Keratinocyte (primary cell): Measurements from ENCODE around the gene CTTNBP2. TPM values are rescaled to one million over a fixed set of nuclear protein-coding genes. Genes with fewer than 3 reads are reported as not detected.

ENCODE experiments used
- DNase-seq: peaks from one replicate; pipeline ENCODE4 v3.0.0-alpha.2; 2011; ENCODE audit warnings: low read depth, missing footprints, low spot score
- FAIRE-seq: peaks from 2 replicates; lab custom pipeline; 2011; peaks lifted over from hg19 to GRCh38; lab: Jason Lieb, UNC
- H2AFZ ChIP-seq: 2 replicates; pipeline ENCODE4 v1.6.0; 2012; ENCODE audit warnings: low read length, control low read depth, inconsistent platforms; ENCODE audit not compliant: control insufficient read depth
- H3K27ac ChIP-seq: 2 replicates; pipeline ENCODE4 v1.5.1; 2011; ENCODE audit warnings: low read length; ENCODE audit not compliant: control insufficient read depth, insufficient read depth
- H3K27me3 ChIP-seq: 3 replicates; pipeline ENCODE4 v1.6.0; 2011; ENCODE audit warnings: low read length; ENCODE audit not compliant: control insufficient read depth, insufficient read depth; ENCODE audit errors: extremely low read depth
- H3K36me3 ChIP-seq, 2 experiments: 2 replicates in 1 of 2; 3 replicates in 1 of 2; pipeline ENCODE4 v1.5.1; 2011; ENCODE audit warnings: low read length in 2 of 2, mild to moderate bottlenecking in 1 of 2; ENCODE audit not compliant: control insufficient read depth in 2 of 2, insufficient read depth in 2 of 2; ENCODE audit errors: extremely low read depth in 1 of 2
- H3K4me1 ChIP-seq: 3 replicates; pipeline ENCODE4 v1.5.1; 2011; ENCODE audit warnings: low read length; ENCODE audit not compliant: control insufficient read depth, insufficient read depth; ENCODE audit errors: extremely low read depth
- H3K4me2 ChIP-seq: 3 replicates; pipeline ENCODE4 v1.6.0; 2011; ENCODE audit warnings: low read depth, low read length; ENCODE audit not compliant: control insufficient read depth, insufficient read depth; ENCODE audit errors: extremely low read depth
- H3K4me3 ChIP-seq, 3 experiments: fragments of 200-600 bp in 1 of 3; sonication (generic) in 1 of 3; 2 replicates in 2 of 3; 3 replicates in 1 of 3; pipeline ENCODE4 v1.5.1; 2011 to 2016; ENCODE audit warnings: low read length in 3 of 3, mild to moderate bottlenecking in 3 of 3, control low read depth in 2 of 3, inconsistent platforms in 1 of 3, low read depth in 1 of 3, mixed read lengths in 1 of 3, mixed run types in 1 of 3, moderate library complexity in 1 of 3; ENCODE audit not compliant: control insufficient read depth in 2 of 3, insufficient read depth in 2 of 3; ENCODE audit errors: extremely low read depth in 1 of 3
- H3K79me2 ChIP-seq: 2 replicates; pipeline ENCODE4 v1.6.0; 2012; ENCODE audit warnings: low read length; ENCODE audit not compliant: control insufficient read depth, insufficient read depth
- H3K9ac ChIP-seq: 3 replicates; pipeline ENCODE4 v1.6.0; 2011; ENCODE audit warnings: low read length; ENCODE audit not compliant: control insufficient read depth, insufficient read depth; ENCODE audit errors: extremely low read depth
- H3K9me1 ChIP-seq: 3 replicates; pipeline ENCODE4 v1.6.0; 2011; ENCODE audit warnings: low read length; ENCODE audit not compliant: control insufficient read depth, insufficient read depth; ENCODE audit errors: extremely low read depth
- H3K9me3 ChIP-seq: 2 replicates; pipeline ENCODE4 v1.5.1; 2012; ENCODE audit warnings: low read depth, low read length; ENCODE audit not compliant: control insufficient read depth
- H4K20me1 ChIP-seq: 3 replicates; pipeline ENCODE4 v1.6.0; 2011; ENCODE audit warnings: low read length; ENCODE audit not compliant: control insufficient read depth, insufficient read depth; ENCODE audit errors: extremely low read depth
- EZH2 ChIP-seq: IDR thresholded peaks from one replicate; pipeline ENCODE4 v1.6.1; 2012; ENCODE audit warnings: inconsistent platforms, mild to moderate bottlenecking, low read length, moderate library complexity
- dilution Hi-C: fragments of 300-500 bp; cut with MboI; formaldehyde crosslinking; loops from one replicate; pipeline ENCODE4 v1.7.0; 2020; ENCODE audit warnings: low sequenced_read_pairs; ENCODE audit not compliant: extremely low pct_ligation_motif_present
- polyA plus RNA-seq, 5 experiments: library from polyadenylated mRNA; depleted of rRNA in 3 of 5; stranded (reverse) in 3 of 5; stranded (forward) in 1 of 5; unstranded in 1 of 5; fragments of >200 nt; gene quantifications; 1 replicate in 1 of 5; 2 replicates in 3 of 5; 3 replicates in 1 of 5; pipeline versions ENCODE4 v1.2.1 to v1.2.3, GENCODE V29; 2011 to 2012; ENCODE audit warnings: missing spikeins in 2 of 5, low read depth in 1 of 5, low replicate concordance in 1 of 5
- TF ChIP-seq, protein P1 (sequence below), 3 experiments: IDR thresholded peaks in 1 of 3; conservative IDR thresholded peaks in 1 of 3; optimal IDR thresholded peaks in 1 of 3; 2 replicates in 2 of 3; 3 replicates in 1 of 3; pipeline versions ENCODE3 to v1.5.1; 2011; ENCODE audit warnings: low read length in 3 of 3, mild to moderate bottlenecking in 3 of 3, moderate library complexity in 2 of 3, control low read depth in 1 of 3, inconsistent platforms in 1 of 3; ENCODE audit not compliant: insufficient read depth in 2 of 3; ENCODE audit errors: extremely low read depth in 1 of 3

The CTTNBP2 gene
- polyA plus RNA-seq, 1 donor (not counting 4 experiments of a cell fraction or from before 2014, with no cell fraction given), result 0.55 TPM

DNA sequence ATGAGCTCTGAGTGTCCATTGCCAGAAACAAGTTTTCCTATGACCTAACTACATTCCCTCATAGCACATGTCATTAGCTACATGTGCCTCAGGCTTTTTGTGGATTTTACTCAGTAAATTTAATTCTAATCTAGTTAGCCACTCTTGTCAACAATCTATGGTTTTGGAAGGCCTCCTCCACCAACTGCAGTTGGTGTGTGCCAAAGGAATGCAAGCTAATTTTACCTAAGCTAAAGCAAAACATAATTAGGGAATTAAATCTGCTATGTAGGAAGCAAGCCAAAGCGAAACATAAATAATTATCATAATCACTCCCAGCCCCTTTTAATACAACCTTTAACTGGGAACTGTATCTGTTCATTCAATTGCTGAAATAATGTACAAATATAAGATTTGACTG is 3.5 kb upstream of the CTTNBP2 start:
- Histone ChIP-seq H3K9me1 (no peaks in the 10 kb centered on the region), H3K36me3 (no peaks in the 10 kb centered on the region), H3K9ac (no peak overlapping the region), H3K4me1 (peaks cover 7% of the 10 kb centered on the region), H3K27ac (no peak overlapping the region), H3K27me3 (peaks cover 17% of the 10 kb centered on the region), H4K20me1 (no peaks in the 10 kb centered on the region), H2AFZ (no peak overlapping the region), H3K4me3 (no peak overlapping the region), H3K4me2 (no peak overlapping the region), H3K79me2 (no peaks in the 10 kb centered on the region), H3K9me3 (no peaks in the 10 kb centered on the region)
- DNase-seq, result no peak
- dilution Hi-C loops, result no loop called here
- FAIRE-seq, result no peak
- TF ChIP-seq, protein P1, sequence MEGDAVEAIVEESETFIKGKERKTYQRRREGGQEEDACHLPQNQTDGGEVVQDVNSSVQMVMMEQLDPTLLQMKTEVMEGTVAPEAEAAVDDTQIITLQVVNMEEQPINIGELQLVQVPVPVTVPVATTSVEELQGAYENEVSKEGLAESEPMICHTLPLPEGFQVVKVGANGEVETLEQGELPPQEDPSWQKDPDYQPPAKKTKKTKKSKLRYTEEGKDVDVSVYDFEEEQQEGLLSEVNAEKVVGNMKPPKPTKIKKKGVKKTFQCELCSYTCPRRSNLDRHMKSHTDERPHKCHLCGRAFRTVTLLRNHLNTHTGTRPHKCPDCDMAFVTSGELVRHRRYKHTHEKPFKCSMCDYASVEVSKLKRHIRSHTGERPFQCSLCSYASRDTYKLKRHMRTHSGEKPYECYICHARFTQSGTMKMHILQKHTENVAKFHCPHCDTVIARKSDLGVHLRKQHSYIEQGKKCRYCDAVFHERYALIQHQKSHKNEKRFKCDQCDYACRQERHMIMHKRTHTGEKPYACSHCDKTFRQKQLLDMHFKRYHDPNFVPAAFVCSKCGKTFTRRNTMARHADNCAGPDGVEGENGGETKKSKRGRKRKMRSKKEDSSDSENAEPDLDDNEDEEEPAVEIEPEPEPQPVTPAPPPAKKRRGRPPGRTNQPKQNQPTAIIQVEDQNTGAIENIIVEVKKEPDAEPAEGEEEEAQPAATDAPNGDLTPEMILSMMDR (optimal IDR thresholded peaks at IDR 0.05 in 1 of 3, IDR thresholded peaks at IDR 0.05 in 1 of 3, conservative IDR thresholded peaks at IDR 0.05 in 1 of 3; ENCODE audit: extremely low read depth in 1 of 3, insufficient read depth in 2 of 3, low read length in 3 of 3), result no peak

DNA sequence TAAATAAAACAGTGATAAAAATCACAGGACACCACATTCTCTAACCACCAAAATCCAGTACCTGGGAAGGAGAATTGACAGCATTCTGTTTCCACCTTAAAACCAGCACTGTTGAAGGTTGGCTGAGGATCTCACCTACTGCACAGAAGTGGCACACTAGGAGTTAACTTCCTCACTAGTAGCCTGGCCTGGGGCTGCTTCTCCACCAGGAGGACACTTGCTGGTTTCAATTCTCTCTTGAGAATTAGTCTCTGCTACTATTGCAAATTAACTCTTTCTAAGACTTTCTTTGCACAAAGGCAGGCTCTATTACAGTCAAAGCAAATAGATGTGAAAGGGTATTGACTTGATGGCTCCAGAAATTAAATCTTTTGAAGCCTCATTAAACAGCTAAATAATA is 2.3 kb upstream of the CTTNBP2 start:
- Histone ChIP-seq H3K9ac (no peak overlapping the region), H3K36me3 (no peaks in the 10 kb centered on the region), H3K9me1 (no peaks in the 10 kb centered on the region), H2AFZ (no peak overlapping the region), H3K4me3 (no peak overlapping the region), H3K27me3 (peaks cover 17% of the 10 kb centered on the region), H3K27ac (no peak overlapping the region), H3K4me1 (peaks cover 7% of the 10 kb centered on the region), H3K9me3 (no peaks in the 10 kb centered on the region), H3K79me2 (no peaks in the 10 kb centered on the region), H4K20me1 (no peaks in the 10 kb centered on the region), H3K4me2 (no peak overlapping the region)
- dilution Hi-C loops, result no loop called here
- no peak for DNase-seq
- FAIRE-seq, result no peak
- TF ChIP-seq EZH2, result no peak
- TF ChIP-seq, protein P1 (optimal IDR thresholded peaks at IDR 0.05 in 1 of 3, IDR thresholded peaks at IDR 0.05 in 1 of 3, conservative IDR thresholded peaks at IDR 0.05 in 1 of 3; ENCODE audit: extremely low read depth in 1 of 3, insufficient read depth in 2 of 3, low read length in 3 of 3), result no peak
